Neural crest cell (in vitro differentiated cells): ENCODE measurements around the gene ARHGAP6. TPM values are rescaled to one million over a fixed set of nuclear protein-coding genes. Genes with fewer than 3 reads are reported as not detected.

Experiments
- DNase-seq: peaks from one replicate; pipeline ENCODE4 v3.0.0; 2021; ENCODE audit warnings: low read depth, mixed read lengths, low spot score
- H3K27ac Mint-ChIP-seq: one replicate; pipeline ENCODE4 v1.8.0; 2021; ENCODE audit warnings: mild to moderate bottlenecking, mixed read lengths; ENCODE audit not compliant: unreplicated experiment
- H3K27me3 Mint-ChIP-seq: 2 replicates; pipeline ENCODE4 v1.8.0; 2021; ENCODE audit warnings: low read depth, mild to moderate bottlenecking, mixed read lengths
- H3K36me3 Mint-ChIP-seq: 2 replicates; pipeline ENCODE4 v1.8.0; 2021; ENCODE audit warnings: low read depth, mild to moderate bottlenecking, mixed read lengths
- H3K4me1 Mint-ChIP-seq: 2 replicates; pipeline ENCODE4 v1.8.0; 2021; ENCODE audit warnings: mixed read lengths
- H3K4me3 Mint-ChIP-seq: one replicate; pipeline ENCODE4 v1.8.0; 2021; ENCODE audit warnings: mild to moderate bottlenecking, mixed read lengths
- H3K9me3 Mint-ChIP-seq: 2 replicates; pipeline ENCODE4 v1.8.0; 2021; ENCODE audit warnings: mixed read lengths
- total RNA-seq: library from RNA; stranded (reverse); gene quantifications from 2 replicates; pipeline ENCODE4 v1.2.1, GENCODE V29; 2021
- TF ChIP-seq, protein P1 (sequence below): fragments of 200-600 bp; sonication (generic); conservative IDR thresholded peaks from 2 replicates; pipeline ENCODE4 v1.5.0; 2021; ENCODE audit warnings: antibody characterized with exemption, mild to moderate bottlenecking

ARHGAP6 gene
- total RNA-seq, 1 donor from 2014 or later = 2.7 TPM

DNA sequence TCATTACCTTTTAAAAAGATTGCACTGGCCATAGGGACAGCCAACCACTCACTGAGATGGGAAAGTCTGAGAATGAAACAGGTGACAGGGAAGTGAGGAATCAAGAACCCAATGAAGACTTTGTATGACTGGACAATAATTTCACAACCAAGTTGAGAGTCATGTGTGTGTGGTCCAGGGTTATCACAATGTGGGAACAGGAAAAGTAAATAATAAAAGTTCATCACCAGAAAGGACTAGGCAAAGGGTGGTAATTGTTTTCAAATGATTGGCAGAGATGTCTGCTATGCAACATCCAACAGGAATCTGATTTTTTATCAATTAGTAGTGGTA lies 243.2 kb downstream of the ARHGAP6 start:
- no peaks in the 10 kb centered on the region for H3K9me3 Mint-ChIP-seq
- DNase-seq = no peak
- H3K4me3 Mint-ChIP-seq = no peak overlapping the region
- H3K27me3 Mint-ChIP-seq = peaks cover 15% of the 10 kb centered on the region
- H3K4me1 Mint-ChIP-seq = no peaks in the 10 kb centered on the region
- H3K27ac Mint-ChIP-seq = no peak overlapping the region
- TF ChIP-seq, protein P1, sequence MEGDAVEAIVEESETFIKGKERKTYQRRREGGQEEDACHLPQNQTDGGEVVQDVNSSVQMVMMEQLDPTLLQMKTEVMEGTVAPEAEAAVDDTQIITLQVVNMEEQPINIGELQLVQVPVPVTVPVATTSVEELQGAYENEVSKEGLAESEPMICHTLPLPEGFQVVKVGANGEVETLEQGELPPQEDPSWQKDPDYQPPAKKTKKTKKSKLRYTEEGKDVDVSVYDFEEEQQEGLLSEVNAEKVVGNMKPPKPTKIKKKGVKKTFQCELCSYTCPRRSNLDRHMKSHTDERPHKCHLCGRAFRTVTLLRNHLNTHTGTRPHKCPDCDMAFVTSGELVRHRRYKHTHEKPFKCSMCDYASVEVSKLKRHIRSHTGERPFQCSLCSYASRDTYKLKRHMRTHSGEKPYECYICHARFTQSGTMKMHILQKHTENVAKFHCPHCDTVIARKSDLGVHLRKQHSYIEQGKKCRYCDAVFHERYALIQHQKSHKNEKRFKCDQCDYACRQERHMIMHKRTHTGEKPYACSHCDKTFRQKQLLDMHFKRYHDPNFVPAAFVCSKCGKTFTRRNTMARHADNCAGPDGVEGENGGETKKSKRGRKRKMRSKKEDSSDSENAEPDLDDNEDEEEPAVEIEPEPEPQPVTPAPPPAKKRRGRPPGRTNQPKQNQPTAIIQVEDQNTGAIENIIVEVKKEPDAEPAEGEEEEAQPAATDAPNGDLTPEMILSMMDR = no peak
- no peaks in the 10 kb centered on the region for H3K36me3 Mint-ChIP-seq

- TF ChIP-seq, protein P1 = no peak
- Mint-ChIP-seq H3K27ac (no peak overlapping the region), H3K4me3 (no peak overlapping the region), H3K4me1 (no peaks in the 10 kb centered on the region), H3K27me3 (peaks cover 13% of the 10 kb centered on the region), H3K9me3 (no peaks in the 10 kb centered on the region), H3K36me3 (no peaks in the 10 kb centered on the region)
- no peak for DNase-seq
Measured at GRCh38 chrX:11421805-11422524, 243.8 kb downstream of the ARHGAP6 start.

- TF ChIP-seq, protein P1 = no peak
- H3K9me3 Mint-ChIP-seq = no peaks in the 10 kb centered on the region
- H3K36me3 Mint-ChIP-seq = no peaks in the 10 kb centered on the region
- H3K4me3 Mint-ChIP-seq = no peak overlapping the region
- DNase-seq = no peak
- H3K27me3 Mint-ChIP-seq = peaks cover 6% of the 10 kb centered on the region
- no peak overlapping the region for H3K27ac Mint-ChIP-seq
- no peaks in the 10 kb centered on the region for H3K4me1 Mint-ChIP-seq
Measured at GRCh38 chrX:11420851-11421250, 244.9 kb downstream of the ARHGAP6 start.

DNA sequence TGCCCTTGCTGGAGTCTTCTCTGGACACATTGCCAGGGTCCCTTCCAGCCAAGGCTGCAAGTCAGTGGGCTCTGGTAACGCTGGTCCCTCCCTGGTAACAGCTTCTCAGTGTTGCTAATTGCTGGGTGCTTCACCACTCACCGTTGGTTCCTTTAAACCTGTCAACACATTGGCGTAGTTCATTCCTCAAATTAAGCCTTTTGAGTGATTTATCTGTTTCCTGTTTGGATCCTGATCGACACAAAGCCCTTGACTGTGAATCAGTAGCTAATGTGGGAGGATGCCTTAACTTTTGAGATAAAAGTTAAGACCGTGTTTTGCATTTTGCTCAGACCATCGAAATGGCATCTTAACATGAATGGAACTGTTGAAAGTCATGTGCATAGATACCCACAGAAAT lies 246.6 kb downstream of the ARHGAP6 start:
- Mint-ChIP-seq H3K27me3 (no peaks in the 10 kb centered on the region), H3K4me3 (no peak overlapping the region), H3K9me3 (no peaks in the 10 kb centered on the region), H3K27ac (no peak overlapping the region), H3K36me3 (no peaks in the 10 kb centered on the region), H3K4me1 (no peaks in the 10 kb centered on the region)
- no peak for DNase-seq
- TF ChIP-seq, protein P1 = no peak

DNA sequence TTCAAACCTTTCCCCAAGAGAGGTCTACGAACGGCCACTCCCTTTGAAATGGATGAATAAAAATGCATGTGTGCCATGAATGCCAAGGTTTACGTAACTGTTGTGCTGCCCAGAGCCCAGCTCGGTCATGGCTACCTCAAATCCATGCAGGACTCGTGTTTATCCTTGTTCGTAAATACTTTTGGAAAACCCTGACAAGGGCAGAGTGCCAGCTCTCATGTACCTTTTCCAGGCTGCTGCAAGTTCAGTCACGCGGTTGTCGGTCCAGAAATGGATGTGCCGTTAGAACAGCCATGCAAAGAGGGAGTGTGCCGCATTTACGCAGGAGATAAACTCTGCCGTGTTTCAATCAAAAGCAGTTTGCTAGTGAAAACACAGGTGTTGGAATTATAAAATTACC lies 249.1 kb downstream of the ARHGAP6 start:
- no peak overlapping the region for H3K27ac Mint-ChIP-seq
- no peak for DNase-seq
- no peaks in the 10 kb centered on the region for H3K27me3 Mint-ChIP-seq
- no peaks in the 10 kb centered on the region for H3K9me3 Mint-ChIP-seq
- no peak overlapping the region for H3K4me3 Mint-ChIP-seq
- no peaks in the 10 kb centered on the region for H3K4me1 Mint-ChIP-seq
- TF ChIP-seq, protein P1 = no peak
- no peaks in the 10 kb centered on the region for H3K36me3 Mint-ChIP-seq
